GM21447 (cell line): ENCODE data around the gene INHBB.

Source experiments
- ATAC-seq: cut with Tn5 transposase; IDR thresholded peaks from one replicate; pipeline ENCODE4 v1.9.1; 2021; ENCODE audit not compliant: unreplicated experiment

Gene INHBB

DNA sequence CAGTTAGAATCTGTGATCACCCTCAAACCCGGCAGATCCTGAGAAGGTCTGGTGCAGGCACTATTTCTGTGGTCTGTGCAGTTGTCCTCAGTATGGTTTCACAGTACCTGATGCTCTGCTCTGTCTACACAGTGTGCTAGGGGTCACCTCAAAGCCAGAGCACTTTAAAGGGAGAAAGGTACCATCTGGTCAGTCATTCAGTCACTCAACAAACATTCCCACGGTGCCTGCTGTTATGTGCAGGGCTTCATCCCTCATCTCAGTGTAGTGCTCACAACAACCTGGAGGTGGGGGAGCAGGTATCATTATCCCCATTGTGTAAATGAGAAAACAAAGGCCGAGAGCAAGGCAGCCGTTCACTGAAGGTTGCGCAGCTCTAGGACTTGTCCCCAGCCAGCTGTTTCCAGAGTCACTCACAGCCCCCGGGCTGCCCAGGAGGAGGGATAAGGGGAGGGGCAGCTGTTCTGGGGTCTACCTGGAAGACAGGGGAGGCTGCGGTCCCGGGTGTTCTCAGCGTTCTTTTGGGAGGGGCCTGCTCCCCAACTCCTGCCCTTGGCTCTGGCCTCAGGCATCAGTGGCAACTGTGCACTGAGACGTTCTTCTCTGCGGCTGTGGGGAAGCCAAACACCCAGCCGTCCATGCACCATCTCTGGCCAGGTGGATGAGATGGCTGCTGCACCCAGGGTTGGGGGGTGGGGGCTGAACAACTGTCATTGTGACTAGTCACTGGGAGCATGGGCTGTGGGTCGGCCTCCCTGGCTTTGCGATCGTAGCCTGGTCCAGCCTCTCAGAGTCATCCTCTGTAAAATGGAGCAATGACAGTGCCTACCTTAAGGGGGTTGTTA, 9.2 kb downstream of the INHBB start:
- ATAC-seq = no peak

DNA sequence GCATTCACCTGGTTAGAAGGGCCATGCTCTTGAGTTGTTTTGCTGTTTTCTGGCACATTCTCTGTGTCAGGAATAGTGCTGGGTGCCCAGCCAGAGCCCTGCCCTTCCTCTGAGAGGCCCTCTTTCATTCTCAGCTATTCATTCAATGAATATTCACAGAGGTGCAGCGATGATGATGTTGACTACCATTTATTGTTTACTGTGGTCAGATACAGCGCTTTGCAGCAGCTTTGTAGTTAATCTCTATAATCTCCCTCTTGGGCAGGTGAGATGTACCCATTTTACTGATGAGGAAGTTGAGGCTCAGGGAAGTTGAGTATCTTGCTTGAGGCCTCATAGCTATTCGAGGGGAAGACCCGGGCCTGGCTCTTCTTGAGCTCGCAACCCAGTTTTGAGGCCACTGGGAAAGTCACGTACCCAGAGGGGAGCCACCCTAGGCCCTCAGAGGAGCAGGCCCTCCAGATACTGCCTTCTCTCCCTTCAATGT, 9.9 kb downstream of the INHBB start:
- ATAC-seq = no peak

DNA sequence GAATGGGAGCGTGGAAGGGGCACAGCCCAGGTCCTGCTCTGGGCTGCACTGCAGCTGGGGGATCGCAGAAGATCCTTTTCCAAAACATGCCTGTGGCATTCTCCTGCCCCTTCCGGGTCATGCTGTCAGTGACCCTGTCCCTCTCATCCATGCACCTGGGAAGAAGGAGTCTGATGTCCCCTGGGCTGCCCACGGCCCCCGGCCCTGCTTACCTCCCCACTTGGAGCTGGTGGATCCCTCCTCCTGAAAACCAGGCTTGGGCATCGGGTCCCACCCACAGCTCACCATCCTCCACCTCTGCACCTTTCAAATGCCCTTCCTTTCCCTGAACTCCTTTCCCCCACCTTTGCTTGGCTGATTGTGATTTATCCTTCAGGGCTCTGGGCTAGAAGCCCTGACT, 11.8 kb downstream of the INHBB start:
- ATAC-seq = no peak

DNA sequence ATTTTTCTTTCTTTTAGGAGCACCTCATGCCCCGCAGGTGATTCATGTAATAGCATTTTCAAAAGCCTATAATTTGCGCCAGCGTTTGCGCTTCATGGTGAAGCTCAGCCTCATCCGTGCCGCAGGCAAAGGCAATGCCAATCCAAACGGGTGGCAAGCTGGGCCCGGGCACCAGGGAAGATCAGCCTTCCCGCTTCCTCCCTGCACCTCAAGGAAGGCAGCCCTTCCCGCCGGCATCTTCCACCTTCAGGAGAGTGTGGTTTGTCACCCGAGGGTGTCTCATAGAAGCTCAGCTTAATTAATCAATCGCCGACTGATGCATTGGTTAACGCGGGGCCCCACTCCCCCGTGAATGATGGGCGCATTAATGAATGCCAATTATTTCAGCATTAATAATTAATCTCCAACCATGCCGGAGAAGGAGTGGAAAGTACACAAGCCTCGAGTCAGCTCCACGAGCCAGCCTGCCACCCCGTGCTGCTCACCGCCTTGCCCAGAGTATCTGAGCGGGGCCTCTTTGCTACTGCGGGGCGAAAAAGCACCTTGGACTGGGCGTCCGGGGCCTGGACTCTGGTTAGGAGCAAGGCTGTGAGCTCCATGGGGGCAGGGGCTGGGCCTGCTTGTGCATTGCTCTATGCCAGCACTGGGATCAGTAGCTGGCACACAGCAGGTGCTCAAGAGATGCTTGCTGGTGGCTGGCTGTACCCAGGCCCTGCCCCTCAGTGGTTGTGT, 13.0 kb downstream of the INHBB start:
- ATAC-seq = no peak

DNA sequence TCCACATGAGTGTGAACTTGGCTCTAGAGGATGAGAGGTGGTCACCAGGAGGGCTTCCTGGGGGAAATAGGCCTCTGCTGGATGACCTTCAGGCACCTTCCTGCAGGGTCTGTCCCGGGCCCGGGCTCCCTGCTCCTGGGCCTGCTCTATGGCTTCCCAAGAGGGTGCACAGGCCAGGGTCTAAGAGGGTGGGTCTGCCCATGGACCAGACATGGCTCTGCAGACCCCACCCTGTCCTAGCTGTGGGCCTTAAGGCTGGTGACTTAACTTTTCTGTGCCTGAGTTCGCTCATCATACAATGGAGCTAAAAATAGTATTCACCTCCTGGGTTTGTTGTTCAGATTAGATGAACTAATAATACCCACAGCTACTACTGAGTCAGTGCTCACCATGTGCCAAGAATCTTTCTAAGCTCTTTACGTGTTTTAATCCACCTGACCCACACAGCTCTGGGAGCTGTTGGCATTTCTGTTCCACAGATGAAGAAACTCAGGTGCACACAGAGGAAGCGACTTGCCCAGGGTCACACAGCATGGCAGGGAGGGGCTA, 14.4 kb downstream of the INHBB start:
- ATAC-seq = no peak

DNA sequence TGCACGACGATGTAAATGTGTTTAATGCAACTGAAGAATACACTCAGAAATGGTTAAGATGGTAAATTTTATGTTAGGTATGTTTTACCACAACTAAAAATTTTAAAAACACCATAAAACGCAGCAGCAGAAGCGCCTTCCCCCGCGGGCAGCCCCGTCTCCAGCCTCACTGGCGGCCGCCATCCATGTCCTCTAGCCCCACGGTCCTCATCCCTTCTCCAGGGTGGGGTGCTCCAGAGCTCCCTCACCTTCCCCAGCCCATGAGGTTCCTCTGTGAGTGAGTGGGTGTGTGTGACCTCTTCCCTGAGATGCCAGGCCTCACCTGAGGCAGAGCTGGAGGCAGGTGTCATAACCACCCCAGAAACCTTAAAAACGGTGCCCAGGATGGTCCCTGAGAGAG, 17.0 kb downstream of the INHBB start:
- ATAC-seq = no peak

DNA sequence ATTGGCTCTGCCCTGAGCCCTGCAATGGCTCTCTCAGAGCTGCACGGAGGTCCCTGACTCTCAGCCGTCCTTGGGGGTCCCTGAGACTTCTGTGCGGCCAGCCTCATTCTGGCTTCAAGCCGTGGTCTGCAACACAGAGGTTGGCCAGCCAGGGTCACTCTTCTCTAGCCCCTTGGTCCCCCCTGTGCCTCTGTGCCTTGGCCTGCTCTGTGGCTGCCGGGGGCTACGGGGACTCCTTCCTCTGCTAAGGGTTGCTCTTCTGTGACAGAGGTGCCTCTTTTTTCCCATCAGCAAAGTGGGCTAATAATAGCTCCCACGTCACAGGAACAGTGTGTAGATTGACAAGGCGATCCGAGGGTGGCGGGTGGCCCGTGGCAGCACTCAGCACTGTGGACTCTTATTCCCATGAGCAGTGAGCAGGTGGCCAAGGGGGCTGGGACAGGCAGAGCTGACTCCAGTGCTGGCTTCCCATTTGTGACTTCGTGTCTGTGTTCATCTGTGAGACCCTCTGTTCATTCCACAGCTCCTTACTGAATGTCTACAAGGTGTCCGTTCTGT, 19.4 kb downstream of the INHBB start:
- ATAC-seq = no peak

DNA sequence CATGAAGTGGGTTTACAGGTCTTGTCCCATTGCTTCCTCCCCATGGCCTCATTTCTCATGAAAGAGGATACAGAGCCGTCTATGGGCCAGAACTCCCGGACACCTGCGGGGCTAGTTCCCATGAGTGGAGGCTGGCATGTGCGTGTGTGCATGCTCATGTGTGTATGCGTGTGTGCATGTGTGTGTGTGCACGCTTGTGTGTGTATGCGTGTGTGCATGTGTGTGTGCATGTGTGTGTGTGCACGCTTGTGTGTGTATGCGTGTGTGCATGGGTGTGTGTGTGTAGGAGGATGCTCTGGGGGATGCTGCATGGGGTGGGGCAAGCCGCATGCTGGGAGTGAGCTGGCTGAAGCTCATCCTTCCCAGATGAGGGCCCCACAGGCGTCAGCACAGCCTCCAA, 20.8 kb downstream of the INHBB start:
- no peak for ATAC-seq

DNA sequence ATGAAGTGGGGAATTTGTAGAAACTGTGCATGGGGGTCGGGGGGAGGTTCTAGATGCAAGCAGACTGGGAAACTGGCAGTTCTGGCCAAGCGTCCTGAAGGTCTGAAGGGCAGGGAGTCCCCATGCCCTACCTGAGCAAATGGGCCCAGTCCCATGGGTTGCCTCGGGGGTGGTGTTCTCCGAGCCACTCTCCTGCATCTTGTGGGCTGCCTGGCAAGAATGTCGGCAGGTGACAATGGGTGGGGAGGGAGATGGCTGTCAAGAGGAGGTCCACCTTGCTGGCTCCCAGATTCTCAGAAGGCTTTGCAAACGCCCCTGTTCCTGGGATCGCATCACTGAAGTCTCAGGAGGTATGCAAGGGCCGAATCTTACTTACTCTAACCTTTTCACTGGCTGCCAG, 21.3 kb downstream of the INHBB start:
- ATAC-seq = no peak

DNA sequence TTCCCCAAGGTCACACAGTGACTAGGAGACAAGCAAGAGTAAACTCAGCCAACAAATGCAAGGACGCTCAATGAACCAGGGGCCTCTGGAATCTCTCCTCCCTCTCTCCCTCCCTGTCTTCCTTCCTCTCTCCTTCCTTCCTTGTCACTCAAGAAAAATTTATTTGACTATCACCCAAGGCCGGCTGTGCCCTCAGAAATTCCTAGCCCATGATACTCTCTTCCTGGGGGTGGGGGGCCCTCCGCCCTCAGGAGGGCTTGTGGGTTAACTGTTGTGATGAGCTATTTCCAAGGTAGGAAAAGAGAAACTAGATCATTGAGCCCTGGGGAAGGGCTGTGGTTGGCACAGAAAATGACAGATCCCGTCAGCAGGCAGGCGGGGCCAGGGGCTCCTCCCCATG, 21.7 kb downstream of the INHBB start:
- no peak for ATAC-seq

DNA sequence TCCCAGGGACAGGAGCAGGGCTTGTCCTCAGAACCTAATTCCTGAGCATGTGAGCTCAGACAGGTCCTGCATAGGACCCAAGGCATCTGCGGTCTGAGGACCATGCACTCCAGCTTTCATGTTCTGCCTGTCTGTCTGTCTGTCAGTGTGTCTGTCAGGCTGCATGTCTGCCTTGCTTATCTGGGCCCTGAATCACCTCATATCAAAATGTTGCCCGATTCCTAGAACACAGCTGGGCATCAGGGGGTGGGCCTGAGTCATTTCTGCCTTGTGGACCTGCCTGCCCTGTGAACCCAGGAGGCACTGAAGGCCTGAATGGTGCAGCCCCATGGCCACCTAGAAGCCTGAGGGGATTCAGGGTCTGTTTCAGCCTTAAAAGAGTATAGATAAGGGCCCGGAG, 22.1 kb downstream of the INHBB start:
- no peak for ATAC-seq

DNA sequence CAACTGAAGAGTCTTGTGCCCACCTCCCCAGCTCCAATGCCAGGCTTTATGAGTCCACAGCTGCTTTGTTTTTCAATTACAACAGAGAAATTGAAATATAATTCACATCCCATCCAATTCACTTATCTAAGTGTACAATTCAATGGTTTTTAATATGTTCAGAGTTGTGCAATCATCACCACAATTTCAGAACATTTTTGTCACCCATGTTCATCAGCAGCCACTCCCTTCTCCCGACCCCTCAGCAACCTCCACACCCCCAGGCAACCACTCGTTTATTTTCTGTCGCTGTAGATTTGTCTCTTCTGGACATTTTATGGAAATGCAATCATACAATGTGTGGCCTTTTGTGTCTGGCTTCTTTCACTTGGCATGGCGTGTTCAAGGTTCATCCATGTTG, 23.3 kb downstream of the INHBB start:
- no peak for ATAC-seq

DNA sequence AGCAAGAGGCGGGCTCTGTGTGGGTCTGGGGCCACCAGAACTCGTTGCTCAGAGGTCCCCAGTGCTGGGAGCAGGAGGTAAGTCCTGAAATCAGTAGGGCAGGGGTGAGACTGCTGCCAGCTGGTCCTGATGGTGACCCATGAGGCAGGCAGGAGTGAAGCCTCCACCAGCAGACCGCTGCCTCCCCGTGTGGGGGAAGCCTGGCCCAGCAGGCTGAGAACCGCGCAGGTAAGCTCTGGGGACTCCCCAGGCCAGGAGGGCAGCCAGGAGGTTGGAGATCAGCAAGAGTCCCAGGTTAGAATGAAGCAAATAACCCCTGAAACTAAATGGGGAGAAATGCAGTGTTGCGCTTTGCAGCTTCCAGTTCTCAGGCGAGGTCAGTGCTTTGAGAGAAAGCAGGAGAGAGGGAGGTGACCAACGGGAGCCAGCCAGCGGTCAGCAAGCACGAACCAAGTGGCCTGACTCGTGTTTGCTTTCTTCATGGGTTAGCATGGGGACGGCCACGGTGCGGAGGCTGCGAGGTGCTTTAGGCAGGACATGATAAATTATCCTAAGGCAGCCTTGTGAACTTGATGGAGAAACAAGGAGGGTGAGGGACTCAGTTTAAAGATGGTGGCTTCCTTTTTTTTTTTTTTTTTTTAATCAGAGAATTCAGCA, 26.2 kb downstream of the INHBB start:
- ATAC-seq = no peak

DNA sequence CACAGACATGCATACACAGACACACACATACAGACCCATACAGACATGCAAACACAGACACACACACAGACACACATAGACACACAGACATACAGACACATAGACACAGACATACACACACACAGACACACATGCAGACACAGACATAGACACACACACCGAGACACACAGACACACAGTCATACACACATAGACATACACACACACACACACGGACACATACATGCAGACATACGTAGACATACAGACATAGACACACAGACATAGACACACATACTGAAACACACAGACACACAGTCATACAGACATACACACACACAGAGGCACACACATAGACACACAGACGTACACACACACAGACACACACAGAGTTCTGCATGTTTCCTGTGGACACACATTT, 26.9 kb downstream of the INHBB start:
- ATAC-seq = no peak

DNA sequence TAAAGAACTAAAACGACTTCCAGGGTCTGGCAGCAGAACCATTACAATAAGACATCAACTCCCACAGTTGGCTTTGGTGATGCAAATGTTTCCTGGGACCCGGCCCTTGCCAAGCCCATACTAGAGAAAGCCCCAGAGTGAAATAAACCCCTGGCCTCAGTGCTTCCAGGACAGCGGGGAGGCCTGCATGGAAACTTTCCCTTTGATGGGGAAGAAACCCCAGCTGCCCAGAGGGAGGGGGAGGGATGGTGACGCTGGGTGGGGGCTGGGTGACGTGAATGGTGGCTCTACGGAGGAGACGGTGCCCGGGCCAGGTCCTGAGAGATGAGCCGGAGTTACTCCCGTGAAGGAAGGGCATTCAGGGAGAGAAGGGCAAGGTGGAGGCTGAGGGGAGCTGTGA, 27.5 kb downstream of the INHBB start:
- no peak for ATAC-seq

DNA sequence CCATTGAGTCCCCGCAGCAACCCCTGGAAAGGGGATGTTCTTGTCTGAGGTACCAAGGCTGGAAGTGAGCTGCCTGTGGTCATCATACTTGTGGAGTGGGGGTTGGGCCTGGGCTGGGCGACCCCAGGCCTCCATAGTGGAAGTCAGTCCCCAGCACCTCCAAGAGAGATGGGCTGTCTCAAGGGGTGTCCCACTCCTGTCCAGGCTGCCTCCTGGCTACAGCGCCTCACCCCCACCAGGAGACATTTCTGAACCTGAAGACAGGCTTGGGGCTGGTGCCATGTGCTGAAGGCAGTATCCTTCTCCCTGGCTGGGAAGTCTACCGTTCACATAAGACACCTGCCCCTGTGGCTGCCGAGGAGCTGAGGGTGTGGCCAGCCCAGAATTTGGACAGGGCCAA, 28.9 kb downstream of the INHBB start:
- no peak for ATAC-seq

DNA sequence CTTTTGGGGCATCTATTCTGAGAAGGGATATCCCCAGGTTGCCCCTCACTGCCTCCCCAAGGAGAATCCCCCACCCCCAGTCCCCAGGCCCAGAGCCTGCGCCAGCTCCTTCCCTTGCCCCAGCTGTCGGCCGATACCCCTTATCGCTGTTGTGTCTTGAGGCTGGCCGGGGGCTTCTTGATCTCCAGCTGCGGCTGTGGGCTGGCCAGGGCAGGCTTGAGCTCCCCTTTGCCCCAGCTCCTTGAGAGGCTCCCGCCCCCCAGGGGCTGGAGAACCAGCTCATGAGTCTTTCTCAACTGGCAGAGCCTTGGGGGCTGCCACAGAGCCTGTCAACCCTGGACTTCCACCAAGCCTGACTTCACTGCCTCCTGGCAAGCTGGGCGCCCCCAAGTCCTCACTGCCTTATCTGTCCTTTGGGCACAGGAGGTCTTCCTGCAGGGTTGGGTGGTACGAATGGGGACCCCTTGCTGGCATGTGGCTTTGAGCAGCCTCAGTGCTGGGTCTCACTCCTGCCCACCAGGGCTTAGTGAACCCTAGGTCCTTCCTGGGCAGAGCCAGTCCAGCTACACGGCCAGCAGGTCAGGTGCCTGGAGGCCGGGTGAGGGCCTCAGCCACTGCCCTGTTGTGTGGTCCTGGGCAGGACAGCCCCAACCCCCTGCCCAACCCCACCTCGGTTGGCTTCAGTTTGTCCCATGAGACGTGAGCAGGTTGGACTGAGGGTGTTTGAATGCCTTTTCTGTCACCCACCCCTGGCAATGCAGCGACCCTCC, 29.5 kb downstream of the INHBB start:
- no peak for ATAC-seq

DNA sequence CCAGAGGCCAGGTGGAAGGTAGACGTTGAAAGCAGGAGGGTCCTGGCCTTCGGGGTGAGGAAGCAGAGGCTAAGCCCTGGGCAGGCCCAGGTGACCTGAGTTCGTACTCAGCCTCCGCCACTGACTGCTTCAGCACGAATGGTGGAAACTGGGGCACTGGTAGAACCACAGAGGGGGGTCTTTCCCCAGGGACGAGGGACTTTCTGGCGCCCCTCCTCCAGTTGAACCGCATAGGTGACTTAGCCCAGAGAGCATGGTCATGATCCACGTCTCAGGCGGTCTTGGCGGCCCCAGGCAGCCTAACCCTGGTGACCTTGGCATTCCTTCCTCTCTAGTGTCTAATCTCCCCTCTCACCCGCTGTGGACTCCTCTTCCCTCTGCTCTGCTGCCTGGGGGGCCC, 30.2 kb downstream of the INHBB start:
- no peak for ATAC-seq

DNA sequence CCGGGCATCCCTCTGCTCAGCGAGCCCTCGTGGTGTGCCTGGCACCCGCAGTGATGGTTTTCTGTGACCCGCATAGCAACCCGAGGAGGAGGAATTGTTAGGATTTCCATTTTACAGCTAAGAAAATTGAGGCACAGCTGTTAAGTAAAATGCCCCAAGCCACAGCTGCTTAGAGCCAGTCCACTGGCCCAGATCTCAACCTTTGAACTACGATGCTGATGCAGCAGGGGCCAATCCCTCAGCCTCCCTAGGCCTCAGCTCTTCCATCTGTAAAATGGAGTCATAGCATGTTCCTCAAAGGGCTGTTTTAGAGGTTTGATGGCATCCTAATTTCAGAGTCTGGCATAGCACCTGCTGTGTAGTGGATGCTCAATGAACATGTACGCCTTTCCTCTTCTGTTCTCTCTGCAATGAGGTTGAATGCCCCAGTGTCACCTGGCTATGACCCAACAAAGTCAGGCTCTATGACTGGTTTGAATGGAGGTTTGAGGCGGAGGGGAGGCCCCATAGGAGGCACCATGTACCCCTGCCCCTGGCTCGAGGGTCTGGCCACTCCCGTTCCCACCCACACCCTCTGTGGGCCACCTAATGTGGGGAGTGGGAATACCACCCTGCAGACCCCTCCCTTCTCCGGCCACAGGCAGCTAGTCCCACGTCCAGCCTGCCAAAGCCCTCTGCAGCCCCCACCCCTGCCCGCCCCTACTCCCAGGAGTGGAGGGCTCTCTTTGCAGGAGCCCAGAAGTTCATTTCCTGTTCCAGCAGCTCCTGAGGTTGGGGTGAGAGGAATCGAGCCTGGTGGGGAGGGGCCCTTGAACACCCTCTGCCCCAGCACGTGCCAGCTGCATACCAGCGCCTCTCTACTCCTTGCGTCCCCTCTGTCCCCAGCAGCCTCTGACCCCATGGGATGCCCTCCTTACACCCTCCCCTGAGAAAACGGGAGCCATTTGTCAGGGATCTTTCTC, 31.0 kb downstream of the INHBB start:
- ATAC-seq = no peak
